Transverse colon (tissue), 4 donors: Measurements from ENCODE around the gene LATS2. TPM values are rescaled to one million over a fixed set of nuclear protein-coding genes. Genes with fewer than 3 reads are reported as not detected.

Experiments used
- DNase-seq: peaks from one replicate; pipeline ENCODE4 v3.0.0-alpha.2; 2019
- H3K27ac ChIP-seq, 4 donors: fragments of 200-600 bp; sonication (generic); 2 replicates each; pipeline ENCODE4 v1.5.1; 2016 to 2018; ENCODE audit warnings: inconsistent platforms in 4 of 4
- H3K27me3 ChIP-seq: fragments of 200-600 bp; sonication (generic); 2 replicates; pipeline ENCODE4 v1.5.1; 2017; ENCODE audit warnings: inconsistent platforms
- H3K36me3 ChIP-seq, 4 donors: fragments of 200-600 bp; sonication (generic); 2 replicates each; pipeline ENCODE4 v1.5.1; 2017 to 2019; ENCODE audit warnings: inconsistent platforms in 4 of 4
- H3K4me1 ChIP-seq, 4 donors: fragments of 200-600 bp; sonication (generic); 2 replicates each; pipeline ENCODE4 v1.5.1; 2017 to 2020; ENCODE audit warnings: inconsistent platforms in 4 of 4
- H3K4me3 ChIP-seq, 4 donors: fragments of 200-600 bp; sonication (generic); 1 replicate in 1 of 4; 2 replicates in 3 of 4; pipeline versions ENCODE4 v1.5.1 to v1.6.1; 2017 to 2019; ENCODE audit warnings: inconsistent platforms in 4 of 4
- H3K9me3 ChIP-seq, 2 donors: fragments of 200-600 bp; sonication (generic); 2 replicates each; pipeline ENCODE4 v1.5.1; 2017 to 2019; ENCODE audit warnings: inconsistent platforms in 2 of 2
- CTCF ChIP-seq, 5 experiments: fragments of 200-600 bp in 3 of 5; fragments of 450-650 bp in 2 of 5; sonication (generic) in 3 of 5; IDR thresholded peaks; 1 replicate in 2 of 5; 2 replicates in 3 of 5; pipeline ENCODE4 v1.5.1; 2016 to 2017; ENCODE audit warnings: antibody characterized with exemption in 5 of 5, inconsistent platforms in 3 of 5, mild to moderate bottlenecking in 2 of 5, moderate library complexity in 1 of 5
- EP300 ChIP-seq: sonication (generic); formaldehyde crosslinking; IDR thresholded peaks from one replicate; pipeline ENCODE4 v1.6.1; 2017; ENCODE audit warnings: antibody characterized with exemption, low read depth
- POLR2A ChIP-seq: fragments of 450-650 bp; IDR thresholded peaks from one replicate; pipeline ENCODE4 v1.6.1; 2016; ENCODE audit warnings: antibody characterized with exemption, mild to moderate bottlenecking, moderate library complexity
- POLR2AphosphoS5 ChIP-seq, 3 donors: sonication (generic); formaldehyde crosslinking; IDR thresholded peaks; one replicate each; pipeline ENCODE4 v1.6.1; 2016; ENCODE audit warnings: antibody characterized with exemption in 3 of 3
- WGBS, 2 donors: methylation state at CpG; one replicate each; pipeline ENCODE4 v1.1.5; 2018; ENCODE audit warnings: low coverage in 1 of 2; 5-methylcytosine and 5-hydroxymethylcytosine counted together
- in situ Hi-C, 4 donors: fragments of 200-750 bp; cut with MboI; loops; one replicate each; pipeline versions ENCODE4 v1.15.0 to v1.15.1; 2017; ENCODE audit warnings: low sequenced_read_pairs in 3 of 4, low pct_ligation_motif_present in 1 of 4, low pct_unique_long_range_greater_than_20kb in 1 of 4
- intact Hi-C: fragments of 100-400 bp; cut with DNase I; formaldehyde crosslinking; loops from one replicate; pipeline ENCODE4 v1.15.1; 2023; ENCODE audit warnings: low total_unique reads
- total RNA-seq, 4 donors: library from RNA; depleted of rRNA; stranded (reverse); fragments of >200 nt; gene quantifications; one replicate each; pipeline ENCODE4 v1.1.0, GENCODE V29; 2016

Gene LATS2
- total RNA-seq, 4 donors from 2014 or later, result 8.9 to 15.7 (median 12.5) TPM

DNA sequence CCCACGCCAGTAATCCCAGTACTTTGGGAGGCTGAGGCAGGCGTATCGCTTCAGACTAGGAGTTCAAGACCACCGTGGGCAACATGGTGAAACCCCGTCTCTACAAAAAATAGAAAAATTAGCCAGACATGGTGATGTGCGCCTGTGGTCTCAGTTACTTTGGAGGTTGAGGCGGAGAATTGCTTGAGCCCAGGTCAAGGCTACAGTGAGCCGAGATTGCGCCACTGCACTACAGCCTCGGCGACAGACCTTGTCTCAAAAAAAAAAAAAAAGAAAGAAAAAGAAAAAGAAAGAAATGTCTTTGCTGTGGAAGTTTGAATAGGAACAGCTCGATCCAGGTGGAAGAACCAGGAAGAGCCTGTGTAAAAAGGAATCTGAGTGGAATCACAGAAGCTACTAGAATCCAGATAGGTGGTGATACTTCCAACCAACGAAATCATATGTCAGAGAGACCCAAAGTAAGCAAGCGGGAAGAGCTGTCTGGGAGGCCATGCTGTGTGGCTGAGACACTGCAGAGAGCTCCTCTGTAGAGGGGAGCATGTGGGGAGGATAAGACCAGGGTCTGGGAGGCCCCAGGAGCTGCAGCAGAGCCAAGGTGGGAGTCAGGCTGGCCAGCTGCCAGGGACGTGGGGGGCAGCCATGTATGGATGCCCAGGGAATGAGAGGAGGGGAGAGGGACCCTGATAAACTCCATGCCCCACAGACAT lies 21.1 kb downstream of the LATS2 start:
- Histone ChIP-seq H3K27me3 (no peaks in the 10 kb centered on the region), H3K27ac (peak overlapping the region in 1 of 4 donors; percentile 51), H3K4me1 (peaks cover 8 to 56% (median 29%) of the 10 kb centered on the region in 4 donors), H3K9me3 (no peaks in the 10 kb centered on the region), H3K4me3 (no peak overlapping the region), H3K36me3 (no peaks in the 10 kb centered on the region)
- no peak for TF ChIP-seq CTCF (IDR thresholded peaks at IDR 0.05)
- no peak for TF ChIP-seq EP300
- no peak for TF ChIP-seq POLR2AphosphoS5 (IDR thresholded peaks at IDR 0.05)
- TF ChIP-seq POLR2A, result no peak
- DNase-seq, result no peak
- in situ Hi-C loops (no loop called here), intact Hi-C loops (no loop called here)
- 82 to 84% methylated on average over 13 to 15 of the region's 15 CpGs for WGBS, 2 donors

DNA sequence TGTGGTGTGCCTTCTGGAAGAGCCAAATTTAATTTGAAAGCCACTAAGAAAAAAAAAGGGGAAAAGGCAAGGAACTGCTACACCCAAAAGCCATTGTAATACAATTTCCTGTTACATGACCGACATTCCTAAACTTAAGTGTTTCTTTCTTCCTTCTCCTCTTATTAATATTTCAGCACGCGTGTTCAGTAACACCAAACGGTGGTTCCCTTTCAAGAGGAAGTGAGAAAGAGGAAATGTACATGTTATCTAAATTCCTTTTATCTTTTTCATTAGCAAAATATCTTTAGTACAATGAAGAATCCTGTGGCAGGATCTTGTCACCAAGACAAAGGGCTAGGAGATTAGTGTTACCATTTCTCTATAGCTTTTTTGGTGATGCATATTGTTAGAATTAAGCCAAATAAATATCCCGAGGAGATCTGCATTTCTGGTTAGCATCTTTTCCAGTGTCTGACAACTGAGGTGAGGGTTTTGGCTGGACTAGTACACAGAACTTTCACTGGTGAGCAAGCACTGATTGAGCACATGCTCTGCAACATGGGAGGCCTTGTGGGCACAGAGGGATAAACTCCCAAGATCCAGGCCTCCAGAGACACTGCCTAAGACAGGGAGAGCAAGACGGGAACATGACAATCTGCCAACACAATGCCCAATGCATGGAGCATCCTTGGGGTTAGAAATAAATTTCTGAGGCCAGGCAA lies 22.1 kb downstream of the LATS2 start:
- no peak for DNase-seq
- peak in 1 of 3 donors; percentile 10 for TF ChIP-seq POLR2AphosphoS5 (IDR thresholded peaks at IDR 0.05)
- no peak for TF ChIP-seq POLR2A
- 55% methylated on average over 5 to 6 of the region's 6 CpGs for WGBS, 2 donors
- intact Hi-C loops (no loop called here), in situ Hi-C loops (no loop called here)
- Histone ChIP-seq H3K36me3 (no peaks in the 10 kb centered on the region), H3K27me3 (no peaks in the 10 kb centered on the region), H3K9me3 (no peaks in the 10 kb centered on the region), H3K27ac (peak overlapping the region; percentile 30 to 50 (median 38)), H3K4me3 (no peak overlapping the region), H3K4me1 (peaks cover 15 to 57% (median 29%) of the 10 kb centered on the region in 4 donors)

DNA sequence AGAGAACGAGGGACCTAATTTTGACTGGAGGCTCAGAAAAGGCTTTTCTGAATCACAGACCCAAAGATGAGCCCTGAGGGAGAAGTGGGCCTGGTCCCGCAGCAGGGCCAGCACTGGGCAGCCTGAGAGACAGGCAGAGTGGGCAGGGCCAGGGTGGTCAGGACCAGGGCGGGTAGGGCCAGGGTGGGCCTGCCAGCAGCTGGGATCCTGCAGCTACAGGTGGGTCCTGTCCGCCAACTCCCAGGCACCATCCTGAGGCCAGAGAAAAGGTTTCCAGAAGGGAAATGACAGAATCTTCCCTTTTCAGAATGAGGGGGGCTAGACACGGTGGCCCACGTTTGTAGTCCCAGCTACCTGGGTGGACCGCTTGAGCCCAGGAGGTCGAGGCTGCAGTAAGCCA lies 23.7 kb downstream of the LATS2 start:
- H3K27me3 ChIP-seq, result no peaks in the 10 kb centered on the region

GRCh38 chr13:21035498-21035897 lies 25.9 kb downstream of the LATS2 start:
- intact Hi-C loops (no loop called here), in situ Hi-C loops (no loop called here)
- DNase-seq, result no peak
- no peak overlapping the region for H3K4me3 ChIP-seq
- no peaks in the 10 kb centered on the region for H3K27me3 ChIP-seq
- no peaks in the 10 kb centered on the region for H3K9me3 ChIP-seq
- 57% methylated on average over 5 of the region's 5 CpGs; no CpG with 5 or more reads in 1 of the 2 donors for WGBS, 2 donors
- TF ChIP-seq EP300 (no peak), POLR2AphosphoS5 (IDR thresholded peaks at IDR 0.05) (no peak)
- peak overlapping the region; percentile 73 to 83 (median 77) for H3K27ac ChIP-seq
- no peaks in the 10 kb centered on the region for H3K36me3 ChIP-seq
- peaks cover 16 to 67% (median 27%) of the 10 kb centered on the region in 4 donors for H3K4me1 ChIP-seq

More for the DNA sequence above, 23.7 kb downstream of the LATS2 start:
- in situ Hi-C loops, result no loop called here
- DNase-seq, result no peak
- TF ChIP-seq POLR2A, result no peak
- no peak for TF ChIP-seq EP300
- TF ChIP-seq POLR2AphosphoS5 (IDR thresholded peaks at IDR 0.05), result no peak
- TF ChIP-seq CTCF (IDR thresholded peaks at IDR 0.05), result no peak
- 90% methylated on average over 8 of the region's 8 CpGs; no CpG with 5 or more reads in 1 of the 2 donors for WGBS, 2 donors
- H3K4me3 ChIP-seq, result no peak overlapping the region
- H3K27ac ChIP-seq, result peak overlapping the region in 1 of 4 donors; percentile 4
- no peaks in the 10 kb centered on the region for H3K9me3 ChIP-seq
- peaks cover 22 to 59% (median 33%) of the 10 kb centered on the region in 4 donors for H3K4me1 ChIP-seq
- intact Hi-C loops, result no loop called here
- no peaks in the 10 kb centered on the region for H3K36me3 ChIP-seq

GRCh38 chr13:21034603-21035191 lies 26.7 kb downstream of the LATS2 start:
- Histone ChIP-seq H3K4me1 (peaks cover 13 to 61% (median 26%) of the 10 kb centered on the region in 4 donors), H3K36me3 (no peaks in the 10 kb centered on the region), H3K27ac (peak overlapping the region; percentile 73 to 83 (median 77)), H3K4me3 (no peak overlapping the region), H3K9me3 (no peaks in the 10 kb centered on the region), H3K27me3 (no peaks in the 10 kb centered on the region)
- 53 to 59% methylated on average over 5 to 8 of the region's 8 CpGs for WGBS, 2 donors
- intact Hi-C loops, result no loop called here
- no peak for DNase-seq
- TF ChIP-seq POLR2A, result no peak
- TF ChIP-seq EP300, result no peak
- TF ChIP-seq CTCF (IDR thresholded peaks at IDR 0.05), result no peak
- TF ChIP-seq POLR2AphosphoS5 (IDR thresholded peaks at IDR 0.05), result no peak
- in situ Hi-C loops, result no loop called here
